AG04449 (cell line): ENCODE measurements around the gene BCR.

Experiments
- CTCF ChIA-PET: fragments of 350-600 bp; formaldehyde crosslinking; extraction: SDS; loops from one replicate; lab custom pipeline; 2021; ENCODE audit warnings: antibody characterized with exemption; lab: Yijun Ruan, JAX
- POLR2A ChIA-PET: fragments of 400-600, 350-600 bp; formaldehyde crosslinking; extraction: SDS; loops from one replicate; lab custom pipeline; 2020; ENCODE audit warnings: antibody characterized with exemption, inconsistent platforms; lab: Yijun Ruan, JAX
- DNase-seq: peaks from one replicate; pipeline ENCODE4 v3.0.0-alpha.2; 2010; ENCODE audit warnings: low read depth, low spot score
- H3K4me3 ChIP-seq: 2 replicates; pipeline ENCODE4 v1.5.1; 2011; ENCODE audit warnings: low read depth, mild to moderate bottlenecking, control low read depth, low read length
- TF ChIP-seq, protein P1 (sequence below): IDR thresholded peaks from one replicate; pipeline ENCODE4 v1.5.1; 2011; ENCODE audit warnings: mild to moderate bottlenecking, moderate library complexity, low read length, control low read depth, inconsistent platforms; ENCODE audit not compliant: insufficient read depth; ENCODE audit errors: missing control alignments

Gene BCR

DNA sequence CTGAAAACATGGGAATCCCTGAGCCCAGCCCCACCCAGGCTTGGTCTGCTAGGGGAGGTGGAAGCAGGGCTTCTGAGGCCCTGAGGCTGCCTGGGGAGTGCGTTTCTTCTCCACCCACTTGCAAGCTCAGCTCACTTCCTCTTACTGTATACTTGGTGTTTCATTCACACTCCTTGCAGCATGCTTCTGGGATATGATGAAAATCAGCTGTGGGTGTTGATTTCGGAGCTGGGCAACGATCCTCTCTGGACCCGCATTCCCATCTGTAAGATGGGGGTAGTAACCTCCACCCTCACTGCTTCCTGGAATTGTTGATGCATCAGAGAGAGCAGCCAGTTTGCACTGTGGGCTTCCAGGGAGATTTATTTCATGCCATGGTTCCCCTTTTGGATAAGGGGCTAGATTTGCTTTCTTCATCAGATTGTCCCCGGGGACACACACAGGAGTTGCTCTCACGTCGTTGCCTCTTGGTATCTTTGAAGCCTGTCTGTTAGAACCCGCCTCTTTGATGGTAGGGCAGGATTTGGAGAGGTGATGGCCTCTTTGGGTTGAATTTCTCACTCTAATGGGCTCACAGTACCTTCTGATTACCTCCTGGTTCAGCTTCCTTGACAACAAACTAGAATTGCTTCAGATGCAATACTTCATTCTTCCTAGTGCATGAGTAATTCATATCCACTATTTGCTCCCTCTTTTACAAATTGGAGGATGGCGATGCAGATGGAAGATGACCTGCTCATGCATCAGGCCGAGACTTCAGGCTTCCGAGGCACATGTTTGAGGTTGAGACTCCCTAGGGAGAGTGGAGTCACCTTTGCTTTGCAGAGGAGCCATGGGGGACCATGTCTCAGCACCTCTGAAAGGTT is 40.4 kb downstream of the BCR start:
- DNase-seq, result no peak

DNA sequence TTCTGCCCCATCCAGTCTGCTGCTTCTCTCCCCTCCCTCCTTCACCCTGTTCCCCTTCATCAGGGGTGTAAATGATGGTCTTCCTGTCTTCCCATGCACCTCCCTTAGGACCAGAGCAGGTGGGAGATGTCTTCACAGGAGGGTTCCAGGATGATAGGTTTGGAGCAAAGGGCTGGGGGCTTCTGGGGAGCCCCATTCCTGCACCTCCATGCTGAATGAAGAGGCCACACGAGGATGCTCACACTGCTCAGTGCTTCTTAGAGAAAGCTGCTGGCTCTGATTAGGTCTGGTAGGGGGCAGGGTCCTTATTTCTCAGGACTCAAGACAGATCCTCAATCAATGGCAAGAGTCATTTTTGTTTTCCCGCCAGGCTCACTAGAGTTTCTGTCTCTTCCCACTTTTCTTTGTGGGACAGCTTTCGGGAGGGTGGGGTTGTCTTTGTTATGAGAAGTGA is 41.1 kb downstream of the BCR start:
- DNase-seq, result no peak
- TF ChIP-seq, protein P1, sequence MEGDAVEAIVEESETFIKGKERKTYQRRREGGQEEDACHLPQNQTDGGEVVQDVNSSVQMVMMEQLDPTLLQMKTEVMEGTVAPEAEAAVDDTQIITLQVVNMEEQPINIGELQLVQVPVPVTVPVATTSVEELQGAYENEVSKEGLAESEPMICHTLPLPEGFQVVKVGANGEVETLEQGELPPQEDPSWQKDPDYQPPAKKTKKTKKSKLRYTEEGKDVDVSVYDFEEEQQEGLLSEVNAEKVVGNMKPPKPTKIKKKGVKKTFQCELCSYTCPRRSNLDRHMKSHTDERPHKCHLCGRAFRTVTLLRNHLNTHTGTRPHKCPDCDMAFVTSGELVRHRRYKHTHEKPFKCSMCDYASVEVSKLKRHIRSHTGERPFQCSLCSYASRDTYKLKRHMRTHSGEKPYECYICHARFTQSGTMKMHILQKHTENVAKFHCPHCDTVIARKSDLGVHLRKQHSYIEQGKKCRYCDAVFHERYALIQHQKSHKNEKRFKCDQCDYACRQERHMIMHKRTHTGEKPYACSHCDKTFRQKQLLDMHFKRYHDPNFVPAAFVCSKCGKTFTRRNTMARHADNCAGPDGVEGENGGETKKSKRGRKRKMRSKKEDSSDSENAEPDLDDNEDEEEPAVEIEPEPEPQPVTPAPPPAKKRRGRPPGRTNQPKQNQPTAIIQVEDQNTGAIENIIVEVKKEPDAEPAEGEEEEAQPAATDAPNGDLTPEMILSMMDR, result no peak
- POLR2A ChIA-PET, result no interaction called here
- CTCF ChIA-PET, result no interaction called here
- no peak overlapping the region for H3K4me3 ChIP-seq

More for the DNA sequence above, 40.4 kb downstream of the BCR start:
- ChIA-PET CTCF (interaction anchor here (0.9 kb wide), 1 partner anchor 47 kb away, joined by 3 read pairs; no protein-coding TSS in a partner anchor), POLR2A (no interaction called here)
- TF ChIP-seq, protein P1, result no peak
- no peak overlapping the region for H3K4me3 ChIP-seq

DNA sequence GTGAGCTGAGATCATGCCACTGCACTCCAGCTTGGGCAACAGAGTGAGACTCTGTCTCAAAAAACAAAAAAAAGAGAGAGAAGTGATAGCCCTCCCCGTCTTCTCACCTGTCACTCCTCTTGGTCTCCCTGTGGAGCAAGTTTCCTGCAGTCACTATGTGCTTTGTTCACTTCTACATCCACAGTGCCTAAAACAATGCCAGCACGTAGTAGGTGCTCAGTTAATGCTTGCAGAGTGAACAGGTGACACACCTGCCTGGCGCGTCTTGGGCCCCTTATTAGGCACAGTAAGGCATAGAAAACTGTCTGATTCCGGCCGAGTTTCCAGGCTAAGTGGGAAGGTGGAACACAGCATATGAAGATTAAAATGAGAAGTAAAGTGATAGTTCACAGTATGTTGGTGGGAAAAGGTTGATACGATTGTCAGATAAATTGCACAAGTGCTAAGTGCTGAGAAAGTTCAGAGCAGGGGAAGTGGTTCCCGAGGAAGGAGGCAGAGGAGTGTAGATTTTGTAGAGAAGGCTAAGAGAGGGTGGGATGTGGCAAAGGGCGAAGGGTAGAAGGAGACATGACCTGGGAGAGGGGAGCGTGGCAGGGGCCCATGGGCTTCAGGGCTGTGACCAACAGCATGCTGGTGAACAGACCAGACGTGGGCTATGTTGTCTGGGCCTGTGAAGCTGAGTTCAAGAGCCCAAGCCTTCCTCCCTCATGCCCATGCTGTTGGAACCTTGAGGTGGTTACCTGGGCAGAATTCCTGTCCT is 41.9 kb downstream of the BCR start:
- TF ChIP-seq, protein P1, result no peak
- DNase-seq, result no peak
- CTCF ChIA-PET, result no interaction called here
- no peak overlapping the region for H3K4me3 ChIP-seq
- POLR2A ChIA-PET, result no interaction called here

DNA sequence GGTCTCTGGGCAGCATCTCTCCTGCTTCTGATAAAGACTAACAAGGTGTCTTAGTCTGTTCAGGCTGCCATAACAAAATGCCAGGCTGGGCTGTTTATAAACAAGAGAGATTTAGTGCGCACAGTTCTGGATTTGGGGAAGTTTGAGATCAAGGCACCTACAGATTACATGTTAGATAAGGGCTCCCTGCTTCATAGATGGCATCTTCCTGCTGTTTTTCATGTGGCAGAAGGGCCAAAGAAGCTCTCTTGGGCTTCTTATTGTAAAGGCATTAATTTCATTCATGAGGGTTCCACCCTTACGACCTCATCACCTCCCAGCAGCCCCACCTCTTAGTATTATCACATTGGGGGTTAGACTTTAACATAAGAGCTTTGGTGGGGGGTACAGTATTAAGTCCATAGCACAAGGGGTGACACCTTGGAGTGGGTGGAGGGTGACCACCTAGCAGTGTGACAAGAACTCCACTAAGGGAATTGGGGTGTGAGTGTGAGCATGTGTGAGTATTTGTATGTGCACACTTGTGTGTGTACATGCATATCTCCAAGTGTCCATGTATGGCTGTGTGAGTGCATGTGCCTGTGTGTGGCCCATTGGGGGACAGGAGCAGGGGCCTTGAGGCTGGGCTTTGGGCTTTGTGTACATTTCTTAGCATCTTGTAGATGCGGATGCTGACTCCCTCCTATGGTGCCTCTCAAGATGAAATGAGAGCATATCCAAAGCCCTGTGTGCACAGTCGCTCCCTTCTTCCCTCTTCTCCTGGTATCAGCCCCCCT is 42.7 kb downstream of the BCR start:
- ChIA-PET POLR2A (no interaction called here), CTCF (no interaction called here)
- TF ChIP-seq, protein P1, result no peak
- no peak for DNase-seq
- no peak overlapping the region for H3K4me3 ChIP-seq

DNA sequence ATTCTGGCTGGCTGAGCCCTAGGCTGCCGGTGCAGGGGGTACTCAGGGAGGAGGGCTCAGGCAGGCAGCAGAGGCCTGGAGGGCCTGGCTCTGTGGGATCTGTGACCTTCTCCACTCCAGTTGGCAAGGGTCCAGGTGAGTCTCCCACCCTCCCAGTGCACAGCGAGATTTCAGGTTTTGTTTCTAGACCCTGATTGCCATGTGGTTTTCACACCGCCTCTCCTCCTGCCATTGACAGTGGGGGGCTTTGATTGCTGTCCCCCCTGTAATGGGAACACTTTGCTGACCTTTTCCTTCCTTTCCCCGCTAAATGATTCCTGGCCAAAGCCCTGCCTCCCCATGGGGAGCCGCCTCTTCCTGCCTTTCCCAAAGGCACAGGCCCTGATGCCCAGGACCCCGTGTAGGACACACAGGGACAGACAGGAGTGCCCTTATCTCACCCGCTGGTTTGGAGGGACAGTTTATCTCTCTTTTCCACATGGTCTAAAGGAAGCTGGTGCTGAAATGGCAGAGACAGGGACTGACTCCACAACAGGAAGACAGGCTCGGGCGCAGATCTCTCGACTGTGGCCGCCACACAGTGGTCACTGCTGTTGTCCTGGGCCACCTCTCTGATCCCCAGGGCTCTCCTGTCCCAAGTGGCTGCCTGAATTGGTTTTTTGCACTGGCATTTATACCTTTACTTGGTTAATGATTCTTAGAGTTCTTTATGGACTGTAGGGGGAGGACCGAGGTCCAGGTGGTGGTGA is 43.4 kb downstream of the BCR start:
- ChIA-PET CTCF (no interaction called here), POLR2A (no interaction called here)

More for the DNA sequence above, 43.4 kb downstream of the BCR start:
- DNase-seq, result no peak
- TF ChIP-seq, protein P1, result no peak
- H3K4me3 ChIP-seq, result no peak overlapping the region
